ENCODE data around the gene F5. TPM values are rescaled to one million over a fixed set of nuclear protein-coding genes. Genes with fewer than 3 reads are reported as not detected.
A peak's percentile ranks its signal among the peaks of the same experiment; 100 is the strongest.

F5 gene
- total and polyA plus RNA-seq, 2 experiments from 2014 or later, result 0.16 TPM; not detected in 1

DNA sequence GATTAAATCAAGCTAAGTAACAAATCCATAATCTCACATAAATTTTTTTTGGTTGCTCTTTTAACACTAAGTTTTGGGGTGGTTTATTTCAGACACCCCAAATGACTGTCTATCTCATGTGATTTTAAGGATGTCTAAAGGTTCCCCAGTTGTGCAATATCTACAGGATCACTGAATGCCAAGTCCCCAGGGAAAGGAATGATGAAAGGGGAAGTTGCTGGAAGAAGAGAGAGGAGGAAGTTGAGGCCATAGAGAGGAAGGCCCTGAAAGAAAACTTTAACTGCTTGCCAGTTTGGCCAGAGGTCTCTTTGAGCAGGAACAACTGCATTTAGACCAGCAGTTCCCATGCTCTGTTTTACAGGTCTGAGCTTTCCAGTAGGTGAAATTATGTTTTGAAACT lies 73.1 kb downstream of the F5 start:
- no peaks in the 10 kb centered on the region for H3K9me3 Mint-ChIP-seq
- H3K36me3 Mint-ChIP-seq (ENCODE audit: low read depth), result no peaks in the 10 kb centered on the region
- H3K27ac Mint-ChIP-seq, result no peak overlapping the region
- Histone ChIP-seq H2AFZ (peak overlapping the region; percentile 84), H3K4me1 (ENCODE audit: insufficient read depth) (no peaks in the 10 kb centered on the region; the same call in 1 of the 2 replicates), H3K9me2 (ENCODE audit: insufficient read depth) (no peaks in the 10 kb centered on the region), H4K20me1 (replicated peaks; ENCODE audit: insufficient read depth) (no peaks in the 10 kb centered on the region), H3K27me3 (ENCODE audit: insufficient read depth) (no peaks in the 10 kb centered on the region), H3K27ac (ENCODE audit: low read depth) (no peak overlapping the region), H3F3A (replicated peaks; ENCODE audit: low read depth) (no peaks in the 10 kb centered on the region), H3K36me3 (ENCODE audit: insufficient read depth) (no peaks in the 10 kb centered on the region), H3K4me2 (no peak overlapping the region), H3K4me3 (no peak overlapping the region), H3K79me2 (replicated peaks; ENCODE audit: insufficient read depth) (no peaks in the 10 kb centered on the region)
- ATAC-seq (no peak), DNase-seq (ENCODE audit: low spot score) (no peak)
- TF ChIP-seq POLR2AphosphoS5 (IDR thresholded peaks at IDR 0.05; ENCODE audit: low read depth), result no peak
- no peak for TF ChIP-seq STAT1 (IDR thresholded peaks at IDR 0.05; ENCODE audit: unreplicated experiment)
- TF ChIP-seq, protein P1, sequence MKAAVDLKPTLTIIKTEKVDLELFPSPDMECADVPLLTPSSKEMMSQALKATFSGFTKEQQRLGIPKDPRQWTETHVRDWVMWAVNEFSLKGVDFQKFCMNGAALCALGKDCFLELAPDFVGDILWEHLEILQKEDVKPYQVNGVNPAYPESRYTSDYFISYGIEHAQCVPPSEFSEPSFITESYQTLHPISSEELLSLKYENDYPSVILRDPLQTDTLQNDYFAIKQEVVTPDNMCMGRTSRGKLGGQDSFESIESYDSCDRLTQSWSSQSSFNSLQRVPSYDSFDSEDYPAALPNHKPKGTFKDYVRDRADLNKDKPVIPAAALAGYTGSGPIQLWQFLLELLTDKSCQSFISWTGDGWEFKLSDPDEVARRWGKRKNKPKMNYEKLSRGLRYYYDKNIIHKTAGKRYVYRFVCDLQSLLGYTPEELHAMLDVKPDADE (IDR thresholded peaks at IDR 0.05), result no peak
- TF ChIP-seq ZNF331 (CRISPR knock-in tag; IDR thresholded peaks at IDR 0.05; ENCODE audit: low read depth), result no peak
- TF ChIP-seq, protein P2, sequence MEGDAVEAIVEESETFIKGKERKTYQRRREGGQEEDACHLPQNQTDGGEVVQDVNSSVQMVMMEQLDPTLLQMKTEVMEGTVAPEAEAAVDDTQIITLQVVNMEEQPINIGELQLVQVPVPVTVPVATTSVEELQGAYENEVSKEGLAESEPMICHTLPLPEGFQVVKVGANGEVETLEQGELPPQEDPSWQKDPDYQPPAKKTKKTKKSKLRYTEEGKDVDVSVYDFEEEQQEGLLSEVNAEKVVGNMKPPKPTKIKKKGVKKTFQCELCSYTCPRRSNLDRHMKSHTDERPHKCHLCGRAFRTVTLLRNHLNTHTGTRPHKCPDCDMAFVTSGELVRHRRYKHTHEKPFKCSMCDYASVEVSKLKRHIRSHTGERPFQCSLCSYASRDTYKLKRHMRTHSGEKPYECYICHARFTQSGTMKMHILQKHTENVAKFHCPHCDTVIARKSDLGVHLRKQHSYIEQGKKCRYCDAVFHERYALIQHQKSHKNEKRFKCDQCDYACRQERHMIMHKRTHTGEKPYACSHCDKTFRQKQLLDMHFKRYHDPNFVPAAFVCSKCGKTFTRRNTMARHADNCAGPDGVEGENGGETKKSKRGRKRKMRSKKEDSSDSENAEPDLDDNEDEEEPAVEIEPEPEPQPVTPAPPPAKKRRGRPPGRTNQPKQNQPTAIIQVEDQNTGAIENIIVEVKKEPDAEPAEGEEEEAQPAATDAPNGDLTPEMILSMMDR (conservative IDR thresholded peaks at IDR 0.05; ENCODE audit: low read depth in 2 of 2), result no peak
- TF ChIP-seq ZNF114 (CRISPR knock-in tag; IDR thresholded peaks at IDR 0.05), result no peak
- no peak for TF ChIP-seq EZH2 (IDR thresholded peaks at IDR 0.05; ENCODE audit: low read depth, unreplicated experiment)
- no peak for TF ChIP-seq REST (IDR thresholded peaks at IDR 0.05; ENCODE audit: unreplicated experiment)
- TF ChIP-seq JUNB (IDR thresholded peaks at IDR 0.05; ENCODE audit: unreplicated experiment), result no peak
- no peak for TF ChIP-seq CREB1 (CRISPR knock-in tag; IDR thresholded peaks at IDR 0.05; ENCODE audit: low read depth)
- TF ChIP-seq NANOG (IDR thresholded peaks at IDR 0.05; ENCODE audit: borderline replicate concordance), result no peak
- no peak for TF ChIP-seq EZH2phosphoT487 (IDR thresholded peaks at IDR 0.05; ENCODE audit: unreplicated experiment)
- TF ChIP-seq, protein P3, sequence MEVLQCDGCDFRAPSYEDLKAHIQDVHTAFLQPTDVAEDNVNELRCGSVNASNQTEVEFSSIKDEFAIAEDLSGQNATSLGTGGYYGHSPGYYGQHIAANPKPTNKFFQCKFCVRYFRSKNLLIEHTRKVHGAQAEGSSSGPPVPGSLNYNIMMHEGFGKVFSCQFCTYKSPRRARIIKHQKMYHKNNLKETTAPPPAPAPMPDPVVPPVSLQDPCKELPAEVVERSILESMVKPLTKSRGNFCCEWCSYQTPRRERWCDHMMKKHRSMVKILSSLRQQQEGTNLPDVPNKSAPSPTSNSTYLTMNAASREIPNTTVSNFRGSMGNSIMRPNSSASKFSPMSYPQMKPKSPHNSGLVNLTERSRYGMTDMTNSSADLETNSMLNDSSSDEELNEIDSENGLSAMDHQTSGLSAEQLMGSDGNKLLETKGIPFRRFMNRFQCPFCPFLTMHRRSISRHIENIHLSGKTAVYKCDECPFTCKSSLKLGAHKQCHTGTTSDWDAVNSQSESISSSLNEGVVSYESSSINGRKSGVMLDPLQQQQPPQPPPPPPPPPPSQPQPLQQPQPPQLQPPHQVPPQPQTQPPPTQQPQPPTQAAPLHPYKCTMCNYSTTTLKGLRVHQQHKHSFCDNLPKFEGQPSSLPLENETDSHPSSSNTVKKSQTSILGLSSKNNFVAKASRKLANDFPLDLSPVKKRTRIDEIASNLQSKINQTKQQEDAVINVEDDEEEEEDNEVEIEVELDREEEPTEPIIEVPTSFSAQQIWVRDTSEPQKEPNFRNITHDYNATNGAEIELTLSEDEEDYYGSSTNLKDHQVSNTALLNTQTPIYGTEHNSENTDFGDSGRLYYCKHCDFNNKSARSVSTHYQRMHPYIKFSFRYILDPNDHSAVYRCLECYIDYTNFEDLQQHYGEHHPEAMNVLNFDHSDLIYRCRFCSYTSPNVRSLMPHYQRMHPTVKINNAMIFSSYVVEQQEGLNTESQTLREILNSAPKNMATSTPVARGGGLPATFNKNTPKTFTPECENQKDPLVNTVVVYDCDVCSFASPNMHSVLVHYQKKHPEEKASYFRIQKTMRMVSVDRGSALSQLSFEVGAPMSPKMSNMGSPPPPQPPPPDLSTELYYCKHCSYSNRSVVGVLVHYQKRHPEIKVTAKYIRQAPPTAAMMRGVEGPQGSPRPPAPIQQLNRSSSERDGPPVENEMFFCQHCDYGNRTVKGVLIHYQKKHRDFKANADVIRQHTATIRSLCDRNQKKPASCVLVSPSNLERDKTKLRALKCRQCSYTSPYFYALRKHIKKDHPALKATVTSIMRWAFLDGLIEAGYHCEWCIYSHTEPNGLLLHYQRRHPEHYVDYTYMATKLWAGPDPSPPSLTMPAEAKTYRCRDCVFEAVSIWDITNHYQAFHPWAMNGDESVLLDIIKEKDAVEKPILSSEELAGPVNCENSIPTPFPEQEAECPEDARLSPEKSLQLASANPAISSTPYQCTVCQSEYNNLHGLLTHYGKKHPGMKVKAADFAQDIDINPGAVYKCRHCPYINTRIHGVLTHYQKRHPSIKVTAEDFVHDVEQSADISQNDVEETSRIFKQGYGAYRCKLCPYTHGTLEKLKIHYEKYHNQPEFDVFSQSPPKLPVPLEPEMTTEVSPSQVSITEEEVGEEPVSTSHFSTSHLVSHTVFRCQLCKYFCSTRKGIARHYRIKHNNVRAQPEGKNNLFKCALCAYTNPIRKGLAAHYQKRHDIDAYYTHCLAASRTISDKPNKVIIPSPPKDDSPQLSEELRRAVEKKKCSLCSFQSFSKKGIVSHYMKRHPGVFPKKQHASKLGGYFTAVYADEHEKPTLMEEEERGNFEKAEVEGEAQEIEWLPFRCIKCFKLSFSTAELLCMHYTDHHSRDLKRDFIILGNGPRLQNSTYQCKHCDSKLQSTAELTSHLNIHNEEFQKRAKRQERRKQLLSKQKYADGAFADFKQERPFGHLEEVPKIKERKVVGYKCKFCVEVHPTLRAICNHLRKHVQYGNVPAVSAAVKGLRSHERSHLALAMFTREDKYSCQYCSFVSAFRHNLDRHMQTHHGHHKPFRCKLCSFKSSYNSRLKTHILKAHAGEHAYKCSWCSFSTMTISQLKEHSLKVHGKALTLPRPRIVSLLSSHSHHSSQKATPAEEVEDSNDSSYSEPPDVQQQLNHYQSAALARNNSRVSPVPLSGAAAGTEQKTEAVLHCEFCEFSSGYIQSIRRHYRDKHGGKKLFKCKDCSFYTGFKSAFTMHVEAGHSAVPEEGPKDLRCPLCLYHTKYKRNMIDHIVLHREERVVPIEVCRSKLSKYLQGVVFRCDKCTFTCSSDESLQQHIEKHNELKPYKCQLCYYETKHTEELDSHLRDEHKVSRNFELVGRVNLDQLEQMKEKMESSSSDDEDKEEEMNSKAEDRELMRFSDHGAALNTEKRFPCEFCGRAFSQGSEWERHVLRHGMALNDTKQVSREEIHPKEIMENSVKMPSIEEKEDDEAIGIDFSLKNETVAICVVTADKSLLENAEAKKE (CRISPR knock-in tag; IDR thresholded peaks at IDR 0.05), result no peak
- no peaks in the 10 kb centered on the region for H3K27me3 Mint-ChIP-seq (ENCODE audit: insufficient read depth, low read depth, poor library complexity)
- no peak overlapping the region for H3K4me3 Mint-ChIP-seq
- peaks cover 6% of the 10 kb centered on the region for H3K4me1 Mint-ChIP-seq
